Measurements from ENCODE around the gene DMD. TPM values are rescaled to one million over a fixed set of nuclear protein-coding genes. Genes with fewer than 3 reads are reported as not detected.

DMD gene
- total RNA-seq, 1 donor from 2014 or later, result 22.2 TPM

DNA sequence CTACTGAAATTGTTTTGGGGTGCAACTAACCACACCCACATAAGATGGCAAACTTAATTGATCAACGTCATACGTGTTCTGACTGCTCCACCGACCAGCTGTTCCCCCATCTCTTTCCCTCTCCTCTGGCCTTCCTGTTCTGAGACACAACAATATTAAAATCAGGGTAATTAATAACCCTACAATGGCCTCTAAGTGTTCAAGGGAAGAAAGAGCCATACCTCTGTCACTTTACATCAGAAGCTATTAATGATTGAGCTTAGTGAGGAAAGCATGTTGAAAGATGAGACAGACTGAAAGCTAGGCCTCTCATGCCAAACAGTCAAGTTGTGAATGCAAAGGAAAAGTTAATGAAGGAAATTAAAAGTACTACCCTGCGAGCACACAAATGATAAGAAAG lies 1965.6 kb downstream of the DMD start:
- H3K4me1 Mint-ChIP-seq (ENCODE audit: low read depth, unreplicated experiment), result peaks cover 3% of the 10 kb centered on the region

DNA sequence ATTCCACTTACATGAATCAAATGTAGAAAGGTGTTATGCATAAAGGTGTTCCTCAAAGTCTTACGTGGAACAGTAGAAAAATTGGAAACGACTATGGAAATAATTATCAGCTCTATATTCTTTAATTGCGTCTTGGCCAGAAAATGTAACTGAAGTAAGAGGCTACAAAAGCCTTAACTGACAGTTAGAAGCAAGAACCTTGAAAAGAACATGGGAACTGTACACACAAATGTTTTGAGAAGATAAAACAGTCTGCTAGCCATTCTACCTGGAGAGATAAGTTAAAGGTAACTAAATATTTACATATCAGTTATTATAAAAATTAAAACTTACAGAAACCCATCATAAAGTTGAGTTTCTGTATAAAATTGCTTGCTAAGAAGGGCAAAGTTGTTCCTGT lies 1967.5 kb downstream of the DMD start:
- no peak overlapping the region for H3K27ac Mint-ChIP-seq (ENCODE audit: unreplicated experiment)
- no peaks in the 10 kb centered on the region for H3K9me3 Mint-ChIP-seq (ENCODE audit: unreplicated experiment)
- H3K4me1 ChIP-seq (ENCODE audit: insufficient read depth, low read length), result no peaks in the 10 kb centered on the region
- H3K27ac ChIP-seq (ENCODE audit: low read depth, low read length), result no peak overlapping the region
- FAIRE-seq (peak; percentile 26), DNase-seq (ENCODE audit: low read depth) (no peak)
- H3K4me3 ChIP-seq (ENCODE audit: insufficient read depth, low read depth, low read length), result no peak overlapping the region
- H3K27me3 ChIP-seq (ENCODE audit: insufficient read depth, low read length), result no peaks in the 10 kb centered on the region
- H3K27me3 Mint-ChIP-seq (ENCODE audit: low read depth, unreplicated experiment), result no peaks in the 10 kb centered on the region
- no peaks in the 10 kb centered on the region for H3K9me3 ChIP-seq (ENCODE audit: insufficient read depth, low read depth, low read length)
- no peak overlapping the region for H3K9ac ChIP-seq (ENCODE audit: low read length)
- H3K4me3 Mint-ChIP-seq (ENCODE audit: unreplicated experiment), result no peak overlapping the region
- H3K4me1 Mint-ChIP-seq (ENCODE audit: low read depth, unreplicated experiment), result peaks cover 3% of the 10 kb centered on the region
- no peaks in the 10 kb centered on the region for H4K20me1 ChIP-seq (ENCODE audit: insufficient read depth, low read length)
- no peaks in the 10 kb centered on the region for H3K36me3 ChIP-seq (ENCODE audit: insufficient read depth, low read length)
- no peak overlapping the region for H3K4me2 ChIP-seq (ENCODE audit: low read length)
- peaks cover 3% of the 10 kb centered on the region for H3K36me3 Mint-ChIP-seq (ENCODE audit: low read depth, unreplicated experiment)
- H2AFZ ChIP-seq (ENCODE audit: low read depth, low read length), result no peak overlapping the region
- TF ChIP-seq, protein P1, sequence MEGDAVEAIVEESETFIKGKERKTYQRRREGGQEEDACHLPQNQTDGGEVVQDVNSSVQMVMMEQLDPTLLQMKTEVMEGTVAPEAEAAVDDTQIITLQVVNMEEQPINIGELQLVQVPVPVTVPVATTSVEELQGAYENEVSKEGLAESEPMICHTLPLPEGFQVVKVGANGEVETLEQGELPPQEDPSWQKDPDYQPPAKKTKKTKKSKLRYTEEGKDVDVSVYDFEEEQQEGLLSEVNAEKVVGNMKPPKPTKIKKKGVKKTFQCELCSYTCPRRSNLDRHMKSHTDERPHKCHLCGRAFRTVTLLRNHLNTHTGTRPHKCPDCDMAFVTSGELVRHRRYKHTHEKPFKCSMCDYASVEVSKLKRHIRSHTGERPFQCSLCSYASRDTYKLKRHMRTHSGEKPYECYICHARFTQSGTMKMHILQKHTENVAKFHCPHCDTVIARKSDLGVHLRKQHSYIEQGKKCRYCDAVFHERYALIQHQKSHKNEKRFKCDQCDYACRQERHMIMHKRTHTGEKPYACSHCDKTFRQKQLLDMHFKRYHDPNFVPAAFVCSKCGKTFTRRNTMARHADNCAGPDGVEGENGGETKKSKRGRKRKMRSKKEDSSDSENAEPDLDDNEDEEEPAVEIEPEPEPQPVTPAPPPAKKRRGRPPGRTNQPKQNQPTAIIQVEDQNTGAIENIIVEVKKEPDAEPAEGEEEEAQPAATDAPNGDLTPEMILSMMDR (IDR thresholded peaks at IDR 0.05; ENCODE audit: insufficient read depth, low read depth, low read length), result no peak
- TF ChIP-seq EZH2 (IDR thresholded peaks at IDR 0.05; ENCODE audit: insufficient read depth, low read length), result no peak
- H3K79me2 ChIP-seq (ENCODE audit: insufficient read depth, low read length), result no peaks in the 10 kb centered on the region

More for the DNA sequence above, 1965.6 kb downstream of the DMD start:
- Histone ChIP-seq H3K4me1 (ENCODE audit: insufficient read depth, low read length) (no peaks in the 10 kb centered on the region), H3K4me3 (ENCODE audit: insufficient read depth, low read depth, low read length) (no peak overlapping the region), H3K27ac (ENCODE audit: low read depth, low read length) (no peak overlapping the region), H3K36me3 (ENCODE audit: insufficient read depth, low read length) (no peaks in the 10 kb centered on the region), H3K9ac (ENCODE audit: low read length) (no peak overlapping the region), H3K27me3 (ENCODE audit: insufficient read depth, low read length) (no peaks in the 10 kb centered on the region), H3K4me2 (ENCODE audit: low read length) (no peak overlapping the region), H3K9me3 (ENCODE audit: insufficient read depth, low read depth, low read length) (no peaks in the 10 kb centered on the region), H4K20me1 (ENCODE audit: insufficient read depth, low read length) (no peaks in the 10 kb centered on the region), H2AFZ (ENCODE audit: low read depth, low read length) (no peak overlapping the region), H3K79me2 (ENCODE audit: insufficient read depth, low read length) (no peaks in the 10 kb centered on the region)
- Mint-ChIP-seq H3K36me3 (ENCODE audit: low read depth, unreplicated experiment) (peaks cover 3% of the 10 kb centered on the region), H3K4me3 (ENCODE audit: unreplicated experiment) (no peak overlapping the region), H3K27ac (ENCODE audit: unreplicated experiment) (no peak overlapping the region), H3K9me3 (ENCODE audit: unreplicated experiment) (no peaks in the 10 kb centered on the region), H3K27me3 (ENCODE audit: low read depth, unreplicated experiment) (no peaks in the 10 kb centered on the region)
- FAIRE-seq, result peak; percentile 60
- DNase-seq (ENCODE audit: low read depth), result no peak
- no peak for TF ChIP-seq EZH2 (IDR thresholded peaks at IDR 0.05; ENCODE audit: insufficient read depth, low read length)

DNA sequence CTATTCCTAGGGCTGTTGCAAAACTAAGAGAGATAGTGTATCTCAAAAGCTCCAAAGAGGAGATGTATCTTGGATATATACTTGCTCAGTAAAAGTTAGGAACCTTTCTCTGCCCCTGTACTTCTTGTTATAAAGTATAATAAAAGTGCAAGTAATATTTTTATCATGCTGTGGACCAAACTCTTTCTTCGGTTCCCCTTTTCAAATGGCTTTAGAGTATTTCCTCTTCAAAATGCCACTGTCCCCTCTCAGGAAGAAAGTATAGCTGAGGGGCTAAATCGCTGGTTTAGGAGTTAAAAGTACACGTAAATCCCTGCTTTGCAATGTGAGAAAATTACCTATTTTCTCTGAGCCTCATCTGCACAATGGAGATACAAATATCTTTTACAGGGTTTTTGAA lies 1970.4 kb downstream of the DMD start:
- no peaks in the 10 kb centered on the region for H3K36me3 ChIP-seq (ENCODE audit: insufficient read depth, low read length)
- H3K9me3 Mint-ChIP-seq (ENCODE audit: unreplicated experiment), result no peaks in the 10 kb centered on the region
- no peak overlapping the region for H3K4me2 ChIP-seq (ENCODE audit: low read length)
- no peaks in the 10 kb centered on the region for H3K9me3 ChIP-seq (ENCODE audit: insufficient read depth, low read depth, low read length)
- no peak for DNase-seq (ENCODE audit: low read depth)
- no peak overlapping the region for H3K4me3 ChIP-seq (ENCODE audit: insufficient read depth, low read depth, low read length)
- H2AFZ ChIP-seq (ENCODE audit: low read depth, low read length), result no peak overlapping the region
- no peaks in the 10 kb centered on the region for H3K4me1 ChIP-seq (ENCODE audit: insufficient read depth, low read length)
- H3K4me1 Mint-ChIP-seq (ENCODE audit: low read depth, unreplicated experiment), result peaks cover 3% of the 10 kb centered on the region
- no peak overlapping the region for H3K9ac ChIP-seq (ENCODE audit: low read length)
- TF ChIP-seq EZH2 (IDR thresholded peaks at IDR 0.05; ENCODE audit: insufficient read depth, low read length), result no peak
- TF ChIP-seq, protein P1 (IDR thresholded peaks at IDR 0.05; ENCODE audit: insufficient read depth, low read depth, low read length), result no peak
- no peaks in the 10 kb centered on the region for H3K27me3 Mint-ChIP-seq (ENCODE audit: low read depth, unreplicated experiment)
- H3K27me3 ChIP-seq (ENCODE audit: insufficient read depth, low read length), result no peaks in the 10 kb centered on the region
- H4K20me1 ChIP-seq (ENCODE audit: insufficient read depth, low read length), result no peaks in the 10 kb centered on the region
- H3K36me3 Mint-ChIP-seq (ENCODE audit: low read depth, unreplicated experiment), result peaks cover 3% of the 10 kb centered on the region
- no peak overlapping the region for H3K27ac ChIP-seq (ENCODE audit: low read depth, low read length)
- FAIRE-seq, result no peak
- H3K79me2 ChIP-seq (ENCODE audit: insufficient read depth, low read length), result no peaks in the 10 kb centered on the region
- H3K4me3 Mint-ChIP-seq (ENCODE audit: unreplicated experiment), result no peak overlapping the region
- H3K27ac Mint-ChIP-seq (ENCODE audit: unreplicated experiment), result no peak overlapping the region

Data from astrocyte (in vitro differentiated cells and primary cell).